SK-N-SH treated with all-trans-retinoic acid at 6 μM for 48 hours (cell line): ENCODE results near the gene PUS7.

Experiments
- ATAC-seq: fragments of 200-7000 bp; cut with Tn5 transposase; 3 replicates; pipeline ENCODE4 v1.9.1; 2020; ENCODE audit warnings: mild to moderate bottlenecking, moderate library complexity
- ARNTL ChIP-seq: fragments of 450-650 bp; formaldehyde crosslinking; IDR thresholded peaks from 2 replicates; pipeline ENCODE4 v1.5.0; 2020; ENCODE audit warnings: low read depth, mild to moderate bottlenecking, moderate library complexity, borderline replicate concordance
- BACH2 ChIP-seq: fragments of 250-450 bp; sonication (Bioruptor Pico); IDR thresholded peaks from 2 replicates; pipeline ENCODE4 v1.9.0; 2021; ENCODE audit warnings: mild to moderate bottlenecking, borderline replicate concordance
- CSDC2 ChIP-seq: fragments of 250-450 bp; sonication (Bioruptor Pico); IDR thresholded peaks from 2 replicates; pipeline ENCODE4 v1.5.0; 2020; ENCODE audit warnings: mild to moderate bottlenecking, moderate library complexity
- GLIS3 ChIP-seq: fragments of 250-450 bp; sonication (Bioruptor Pico); IDR thresholded peaks from 2 replicates; pipeline ENCODE4 v1.5.0; 2020; ENCODE audit warnings: mild to moderate bottlenecking, moderate library complexity
- ISL1 ChIP-seq: fragments of 250-450 bp; sonication (Bioruptor Pico); IDR thresholded peaks from 2 replicates; pipeline ENCODE4 v2.1.2; 2022; ENCODE audit warnings: mild to moderate bottlenecking, moderate library complexity
- OSR1 ChIP-seq: fragments of 250-450 bp; sonication (Bioruptor Pico); IDR thresholded peaks from 2 replicates; pipeline ENCODE4 v1.8.0; 2022; ENCODE audit warnings: moderate library complexity, mild to moderate bottlenecking, inconsistent platforms
- PPARA ChIP-seq: fragments of 250-450 bp; sonication (Bioruptor Pico); IDR thresholded peaks from 2 replicates; pipeline ENCODE4 v1.5.0; 2020; ENCODE audit warnings: mild to moderate bottlenecking, borderline replicate concordance
- RARB ChIP-seq: fragments of 250-450 bp; sonication (Bioruptor Pico); IDR thresholded peaks from 2 replicates; pipeline ENCODE4 v1.8.0; 2021; ENCODE audit warnings: mild to moderate bottlenecking, moderate library complexity
- SNAI2 ChIP-seq: fragments of 250-450 bp; sonication (Bioruptor Pico); IDR thresholded peaks from 2 replicates; pipeline ENCODE4 v1.5.0; 2020; ENCODE audit warnings: mild to moderate bottlenecking, moderate library complexity
- TCF4 ChIP-seq: fragments of 250-450 bp; sonication (Bioruptor Pico); IDR thresholded peaks from 2 replicates; pipeline ENCODE4 v1.8.0; 2021; ENCODE audit warnings: mild to moderate bottlenecking, moderate library complexity, borderline replicate concordance
- TOX ChIP-seq: fragments of 250-450 bp; sonication (Bioruptor Pico); IDR thresholded peaks from 2 replicates; pipeline ENCODE4 v1.8.0; 2021; ENCODE audit warnings: mild to moderate bottlenecking, moderate library complexity, borderline replicate concordance
- ZC3H10 ChIP-seq: fragments of 250-450 bp; sonication (Bioruptor Pico); IDR thresholded peaks from 2 replicates; pipeline ENCODE4 v1.5.1; 2021; ENCODE audit warnings: mild to moderate bottlenecking, moderate library complexity
- ZFP3 ChIP-seq: fragments of 250-450 bp; sonication (Bioruptor Pico); IDR thresholded peaks from 2 replicates; pipeline ENCODE4 v1.5.0; 2020; ENCODE audit warnings: mild to moderate bottlenecking, moderate library complexity
- ZFP30 ChIP-seq: fragments of 450-650 bp; formaldehyde crosslinking; IDR thresholded peaks from 2 replicates; pipeline ENCODE4 v1.5.0; 2022; ENCODE audit warnings: mild to moderate bottlenecking, moderate library complexity
- ZNF565 ChIP-seq: fragments of 450-650 bp; formaldehyde crosslinking; conservative IDR thresholded peaks from 2 replicates; pipeline ENCODE4 v1.5.0; 2020; ENCODE audit warnings: low read depth, mild to moderate bottlenecking, moderate library complexity
- ZNF70 ChIP-seq: fragments of 450-650 bp; formaldehyde crosslinking; IDR thresholded peaks from 2 replicates; pipeline ENCODE4 v1.5.0; 2020; ENCODE audit warnings: mild to moderate bottlenecking, moderate library complexity
- ZNF8 ChIP-seq: fragments of 450-650 bp; formaldehyde crosslinking; IDR thresholded peaks from 2 replicates; pipeline ENCODE4 v1.5.0; 2020; ENCODE audit warnings: mild to moderate bottlenecking, moderate library complexity
- TF ChIP-seq, protein P1 (sequence below): fragments of 250-450 bp; sonication (Bioruptor Pico); IDR thresholded peaks from 2 replicates; pipeline ENCODE4 v1.8.0; 2020; ENCODE audit warnings: mild to moderate bottlenecking, moderate library complexity, borderline replicate concordance
- TF ChIP-seq, protein P2 (sequence below): fragments of 250-450 bp; sonication (Bioruptor Pico); IDR thresholded peaks from 2 replicates; pipeline ENCODE4 v1.8.0; 2021; ENCODE audit warnings: low read depth, mild to moderate bottlenecking, moderate library complexity, borderline replicate concordance
- TF ChIP-seq, protein P3 (sequence below): fragments of 250-450 bp; sonication (Bioruptor Pico); IDR thresholded peaks from 2 replicates; pipeline ENCODE4 v1.5.1; 2020; ENCODE audit warnings: low read depth, mild to moderate bottlenecking, moderate library complexity
- TF ChIP-seq, protein P4 (sequence below): fragments of 250-450 bp; sonication (Bioruptor Pico); IDR thresholded peaks from 2 replicates; pipeline ENCODE4 v1.5.0; 2020; ENCODE audit warnings: mild to moderate bottlenecking, moderate library complexity

The PUS7 gene

DNA sequence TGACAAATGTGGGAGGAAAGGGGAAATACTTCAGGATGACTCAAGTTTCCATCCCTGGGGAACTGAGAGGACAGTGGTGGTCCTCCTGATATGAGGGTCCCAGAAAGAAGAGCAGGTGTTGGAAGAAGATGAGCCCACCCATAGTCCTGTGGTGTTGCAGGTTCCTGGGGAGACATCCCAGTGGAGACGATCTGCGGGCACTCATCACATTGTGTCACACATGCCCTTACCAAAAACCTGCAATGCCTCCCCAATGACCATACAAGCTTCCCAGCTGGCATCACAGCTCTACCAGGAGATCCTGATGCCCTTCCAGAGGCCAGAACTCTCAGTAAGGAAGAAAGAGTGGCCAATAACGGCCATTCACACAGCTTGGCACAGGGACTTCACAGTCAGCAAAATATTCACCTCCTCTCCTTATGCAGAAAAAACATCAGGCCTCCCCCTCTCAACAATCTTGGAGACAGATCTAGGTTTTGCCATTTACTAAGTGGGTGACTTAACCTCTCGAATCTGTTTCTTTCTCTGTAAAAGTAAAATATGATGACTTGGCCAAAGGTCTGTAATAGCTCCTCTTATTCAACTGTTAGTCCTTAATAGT lies 9.0 kb downstream of the PUS7 start:
- no peak for ATAC-seq
- TF ChIP-seq, protein P1, sequence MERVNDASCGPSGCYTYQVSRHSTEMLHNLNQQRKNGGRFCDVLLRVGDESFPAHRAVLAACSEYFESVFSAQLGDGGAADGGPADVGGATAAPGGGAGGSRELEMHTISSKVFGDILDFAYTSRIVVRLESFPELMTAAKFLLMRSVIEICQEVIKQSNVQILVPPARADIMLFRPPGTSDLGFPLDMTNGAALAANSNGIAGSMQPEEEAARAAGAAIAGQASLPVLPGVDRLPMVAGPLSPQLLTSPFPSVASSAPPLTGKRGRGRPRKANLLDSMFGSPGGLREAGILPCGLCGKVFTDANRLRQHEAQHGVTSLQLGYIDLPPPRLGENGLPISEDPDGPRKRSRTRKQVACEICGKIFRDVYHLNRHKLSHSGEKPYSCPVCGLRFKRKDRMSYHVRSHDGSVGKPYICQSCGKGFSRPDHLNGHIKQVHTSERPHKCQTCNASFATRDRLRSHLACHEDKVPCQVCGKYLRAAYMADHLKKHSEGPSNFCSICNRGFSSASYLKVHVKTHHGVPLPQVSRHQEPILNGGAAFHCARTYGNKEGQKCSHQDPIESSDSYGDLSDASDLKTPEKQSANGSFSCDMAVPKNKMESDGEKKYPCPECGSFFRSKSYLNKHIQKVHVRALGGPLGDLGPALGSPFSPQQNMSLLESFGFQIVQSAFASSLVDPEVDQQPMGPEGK, result no peak
- TF ChIP-seq ZNF70 (CRISPR knock-in tag), result no peak
- TF ChIP-seq ZNF8, result no peak
- TF ChIP-seq, all 23 proteins: peak for 0

DNA sequence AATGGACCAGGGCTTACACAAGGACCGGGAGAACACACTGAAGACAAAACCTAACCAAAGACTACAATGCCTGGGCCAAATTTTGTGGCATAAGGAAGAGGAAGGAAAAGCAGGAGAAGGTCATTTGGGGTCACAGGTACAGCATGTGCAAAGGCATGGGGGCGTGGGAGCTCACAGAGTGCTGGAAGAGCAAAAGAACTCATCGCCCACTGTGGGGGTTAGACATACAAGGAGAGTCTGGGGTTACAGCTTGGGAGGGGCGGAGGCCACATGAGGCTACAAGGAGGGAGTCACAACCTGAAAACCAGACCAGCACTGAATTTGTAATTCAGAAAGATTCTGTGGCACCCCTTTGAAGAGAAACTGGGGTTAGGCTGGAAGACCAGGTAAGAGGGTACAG lies 9.7 kb downstream of the PUS7 start:
- no peak for TF ChIP-seq GLIS3 (CRISPR knock-in tag)
- TF ChIP-seq ZNF8, result no peak
- TF ChIP-seq SNAI2, result no peak
- TF ChIP-seq ZFP3 (CRISPR knock-in tag), result no peak
- TF ChIP-seq PPARA (CRISPR knock-in tag), result no peak
- TF ChIP-seq, protein P2, sequence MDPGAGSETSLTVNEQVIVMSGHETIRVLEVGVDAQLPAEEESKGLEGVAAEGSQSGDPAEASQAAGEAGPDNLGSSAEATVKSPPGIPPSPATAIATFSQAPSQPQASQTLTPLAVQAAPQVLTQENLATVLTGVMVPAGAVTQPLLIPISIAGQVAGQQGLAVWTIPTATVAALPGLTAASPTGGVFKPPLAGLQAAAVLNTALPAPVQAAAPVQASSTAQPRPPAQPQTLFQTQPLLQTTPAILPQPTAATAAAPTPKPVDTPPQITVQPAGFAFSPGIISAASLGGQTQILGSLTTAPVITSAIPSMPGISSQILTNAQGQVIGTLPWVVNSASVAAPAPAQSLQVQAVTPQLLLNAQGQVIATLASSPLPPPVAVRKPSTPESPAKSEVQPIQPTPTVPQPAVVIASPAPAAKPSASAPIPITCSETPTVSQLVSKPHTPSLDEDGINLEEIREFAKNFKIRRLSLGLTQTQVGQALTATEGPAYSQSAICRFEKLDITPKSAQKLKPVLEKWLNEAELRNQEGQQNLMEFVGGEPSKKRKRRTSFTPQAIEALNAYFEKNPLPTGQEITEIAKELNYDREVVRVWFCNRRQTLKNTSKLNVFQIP (CRISPR knock-in tag), result no peak
- TF ChIP-seq ZFP30 (CRISPR knock-in tag), result no peak
- no peak for TF ChIP-seq TCF4 (CRISPR knock-in tag)
- TF ChIP-seq OSR1 (CRISPR knock-in tag), result no peak
- ATAC-seq, result no peak

DNA sequence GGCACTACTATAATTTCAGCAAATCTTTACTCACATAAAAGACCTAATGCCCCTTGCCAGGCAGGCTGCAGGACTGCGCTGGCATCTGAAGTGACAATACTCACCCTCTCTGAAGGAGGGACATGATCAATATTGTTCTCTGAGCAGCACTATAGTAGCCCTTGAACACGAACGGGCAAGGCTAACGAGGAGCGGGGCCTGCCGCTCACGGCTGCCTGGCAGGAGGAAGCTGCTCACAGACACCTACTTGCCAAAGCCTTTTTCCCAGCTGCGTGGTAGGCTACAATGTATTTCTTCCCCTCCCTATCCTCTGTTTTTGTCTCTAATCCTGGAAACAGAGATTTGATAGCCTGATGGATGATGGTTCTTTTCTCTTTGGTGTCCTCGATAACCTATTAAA lies 19.9 kb downstream of the PUS7 start:
- TF ChIP-seq, protein P1, result no peak
- no peak for TF ChIP-seq ISL1 (CRISPR knock-in tag)
- TF ChIP-seq TCF4 (CRISPR knock-in tag), result no peak
- TF ChIP-seq, protein P3, sequence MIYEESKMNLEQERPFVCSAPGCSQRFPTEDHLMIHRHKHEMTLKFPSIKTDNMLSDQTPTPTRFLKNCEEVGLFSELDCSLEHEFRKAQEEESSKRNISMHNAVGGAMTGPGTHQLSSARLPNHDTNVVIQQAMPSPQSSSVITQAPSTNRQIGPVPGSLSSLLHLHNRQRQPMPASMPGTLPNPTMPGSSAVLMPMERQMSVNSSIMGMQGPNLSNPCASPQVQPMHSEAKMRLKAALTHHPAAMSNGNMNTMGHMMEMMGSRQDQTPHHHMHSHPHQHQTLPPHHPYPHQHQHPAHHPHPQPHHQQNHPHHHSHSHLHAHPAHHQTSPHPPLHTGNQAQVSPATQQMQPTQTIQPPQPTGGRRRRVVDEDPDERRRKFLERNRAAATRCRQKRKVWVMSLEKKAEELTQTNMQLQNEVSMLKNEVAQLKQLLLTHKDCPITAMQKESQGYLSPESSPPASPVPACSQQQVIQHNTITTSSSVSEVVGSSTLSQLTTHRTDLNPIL (CRISPR knock-in tag), result no peak
- TF ChIP-seq, protein P4, sequence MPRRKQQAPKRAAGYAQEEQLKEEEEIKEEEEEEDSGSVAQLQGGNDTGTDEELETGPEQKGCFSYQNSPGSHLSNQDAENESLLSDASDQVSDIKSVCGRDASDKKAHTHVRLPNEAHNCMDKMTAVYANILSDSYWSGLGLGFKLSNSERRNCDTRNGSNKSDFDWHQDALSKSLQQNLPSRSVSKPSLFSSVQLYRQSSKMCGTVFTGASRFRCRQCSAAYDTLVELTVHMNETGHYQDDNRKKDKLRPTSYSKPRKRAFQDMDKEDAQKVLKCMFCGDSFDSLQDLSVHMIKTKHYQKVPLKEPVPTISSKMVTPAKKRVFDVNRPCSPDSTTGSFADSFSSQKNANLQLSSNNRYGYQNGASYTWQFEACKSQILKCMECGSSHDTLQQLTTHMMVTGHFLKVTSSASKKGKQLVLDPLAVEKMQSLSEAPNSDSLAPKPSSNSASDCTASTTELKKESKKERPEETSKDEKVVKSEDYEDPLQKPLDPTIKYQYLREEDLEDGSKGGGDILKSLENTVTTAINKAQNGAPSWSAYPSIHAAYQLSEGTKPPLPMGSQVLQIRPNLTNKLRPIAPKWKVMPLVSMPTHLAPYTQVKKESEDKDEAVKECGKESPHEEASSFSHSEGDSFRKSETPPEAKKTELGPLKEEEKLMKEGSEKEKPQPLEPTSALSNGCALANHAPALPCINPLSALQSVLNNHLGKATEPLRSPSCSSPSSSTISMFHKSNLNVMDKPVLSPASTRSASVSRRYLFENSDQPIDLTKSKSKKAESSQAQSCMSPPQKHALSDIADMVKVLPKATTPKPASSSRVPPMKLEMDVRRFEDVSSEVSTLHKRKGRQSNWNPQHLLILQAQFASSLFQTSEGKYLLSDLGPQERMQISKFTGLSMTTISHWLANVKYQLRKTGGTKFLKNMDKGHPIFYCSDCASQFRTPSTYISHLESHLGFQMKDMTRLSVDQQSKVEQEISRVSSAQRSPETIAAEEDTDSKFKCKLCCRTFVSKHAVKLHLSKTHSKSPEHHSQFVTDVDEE (CRISPR knock-in tag), result no peak
- TF ChIP-seq ZC3H10, result no peak
- TF ChIP-seq RARB (CRISPR knock-in tag), result no peak
- no peak for TF ChIP-seq TOX
- no peak for TF ChIP-seq BACH2 (CRISPR knock-in tag)
- no peak for TF ChIP-seq PPARA (CRISPR knock-in tag)
- no peak for TF ChIP-seq ZNF565 (CRISPR knock-in tag)
- no peak for TF ChIP-seq CSDC2
- ATAC-seq, result no peak

DNA sequence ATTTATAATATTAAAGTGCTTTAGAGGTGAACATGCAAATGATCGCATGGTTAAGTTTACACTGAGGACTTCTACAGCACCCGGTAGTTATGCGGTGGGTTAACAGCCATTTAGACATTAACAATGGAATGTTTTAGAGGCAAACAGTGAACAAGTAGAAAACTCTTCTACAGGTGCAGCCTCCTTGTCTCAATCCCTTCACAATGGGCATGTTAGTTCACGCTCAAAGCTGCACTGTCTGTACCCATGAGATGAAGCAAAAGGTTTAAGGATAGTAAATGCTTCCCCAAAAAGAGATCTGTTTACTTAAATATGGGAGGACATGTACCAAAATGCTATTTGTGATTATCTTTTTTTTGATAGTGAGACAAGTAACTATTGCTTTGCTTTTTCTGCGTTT lies 25.1 kb downstream of the PUS7 start:
- no peak for TF ChIP-seq ZFP30 (CRISPR knock-in tag)
- TF ChIP-seq ISL1 (CRISPR knock-in tag), result no peak
- no peak for TF ChIP-seq ARNTL
- no peak for TF ChIP-seq RARB (CRISPR knock-in tag)
- no peak for TF ChIP-seq OSR1 (CRISPR knock-in tag)
- TF ChIP-seq SNAI2, result no peak
- TF ChIP-seq ZFP3 (CRISPR knock-in tag), result no peak
- TF ChIP-seq TCF4 (CRISPR knock-in tag), result no peak
- TF ChIP-seq CSDC2, result no peak
- TF ChIP-seq, protein P3 (CRISPR knock-in tag), result no peak
- no peak for TF ChIP-seq BACH2 (CRISPR knock-in tag)
- TF ChIP-seq, protein P2 (CRISPR knock-in tag), result no peak
- no peak for TF ChIP-seq TOX
- ATAC-seq, result peak; percentile 20; the same call in 2 of the 3 replicates
